Activated effector memory CD4-positive, alpha-beta T cell treated with Interleukin-2 at 50 U/mL for 16 hours (primary cell): ENCODE measurements around the gene CRB3.
A peak's percentile ranks its signal among the peaks of the same experiment; 100 is the strongest.
"Not testable (repeated sequence)": the region's sequence is repeated elsewhere in the genome, so short reads cannot be mapped to it uniquely, and the experiment has no call there.

Experiments used
- DNase-seq: peaks from one replicate; pipeline ENCODE4 v3.0.0-alpha.2; 2020

Gene CRB3

GRCh38 chr19:6464070-6464873, at the start of gene CRB3:
Gene CRB3, plus strand, starts transcription at chr19:6464271. Its CDS starts 431 bp downstream, at chr19:6464702.
- DNase-seq = peak; percentile 30

GRCh38 chr19:6414793-6415590, 49.1 kb upstream of the CRB3 start:
- DNase-seq = no peak

DNA sequence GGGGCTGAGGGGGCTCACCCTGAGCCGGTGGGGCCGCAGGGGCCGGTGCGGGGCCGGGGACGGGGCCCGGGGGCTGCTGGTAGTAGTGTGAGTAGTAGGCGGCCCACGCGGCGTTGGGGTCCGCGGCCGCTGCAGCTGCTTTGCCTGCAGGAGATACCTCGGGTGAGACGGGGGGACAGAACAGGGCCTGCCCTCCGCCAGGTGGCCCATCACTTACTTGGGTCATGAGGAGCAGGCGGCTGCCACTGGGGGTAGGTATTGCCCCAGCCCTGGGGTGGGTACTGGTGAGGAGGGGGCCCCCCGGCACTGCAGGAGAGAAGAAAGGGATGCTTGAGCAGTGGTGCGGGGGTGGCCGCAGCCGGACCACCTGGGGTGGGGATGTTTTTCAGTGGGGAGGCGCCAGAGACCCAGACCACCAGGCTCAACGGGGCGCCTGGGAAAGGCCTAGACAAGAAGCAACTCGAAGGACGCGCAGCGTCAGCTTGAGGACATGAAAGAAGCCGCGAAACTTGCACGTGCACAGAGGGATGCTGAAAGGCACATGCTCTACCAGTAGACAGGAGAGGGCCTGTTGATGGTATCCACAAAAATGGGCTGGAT, 48.4 kb upstream of the CRB3 start:
- no peak for DNase-seq

DNA sequence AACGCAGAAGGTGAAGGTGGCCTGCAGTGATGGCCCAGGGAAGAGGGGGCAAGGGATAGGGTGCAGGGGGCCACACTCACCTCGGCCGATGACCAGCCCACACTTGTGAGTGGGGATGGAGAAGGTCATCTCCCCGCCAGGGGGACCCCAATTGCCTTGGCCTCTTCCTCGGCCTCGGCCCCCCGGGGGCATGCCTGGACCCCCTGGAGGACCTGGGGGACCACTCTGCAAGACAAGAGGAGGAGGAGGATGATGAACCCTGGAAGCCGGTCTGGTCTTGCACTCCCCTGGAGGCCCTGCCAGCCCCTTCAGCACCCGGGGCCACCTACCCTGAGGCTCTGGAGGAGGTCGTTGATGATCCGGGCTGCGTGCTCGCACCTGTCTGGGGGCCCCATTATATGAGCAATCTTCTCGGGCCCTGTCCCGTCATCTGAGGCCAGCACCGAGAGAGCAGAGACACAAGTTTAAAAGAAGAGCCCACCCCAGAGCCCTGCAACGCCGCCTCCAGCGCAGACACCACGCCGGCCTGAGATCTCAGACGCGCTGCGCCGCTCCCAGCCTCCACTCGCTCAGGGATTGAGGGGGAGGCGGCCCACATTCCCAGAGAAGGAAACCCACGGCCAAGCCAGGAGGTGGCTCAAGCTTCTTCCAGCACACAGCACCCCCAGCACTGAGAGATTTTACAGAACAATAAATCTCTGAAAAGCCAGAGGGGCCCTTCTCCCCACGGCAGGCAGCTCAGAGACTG, 47.2 kb upstream of the CRB3 start:
- no peak for DNase-seq

DNA sequence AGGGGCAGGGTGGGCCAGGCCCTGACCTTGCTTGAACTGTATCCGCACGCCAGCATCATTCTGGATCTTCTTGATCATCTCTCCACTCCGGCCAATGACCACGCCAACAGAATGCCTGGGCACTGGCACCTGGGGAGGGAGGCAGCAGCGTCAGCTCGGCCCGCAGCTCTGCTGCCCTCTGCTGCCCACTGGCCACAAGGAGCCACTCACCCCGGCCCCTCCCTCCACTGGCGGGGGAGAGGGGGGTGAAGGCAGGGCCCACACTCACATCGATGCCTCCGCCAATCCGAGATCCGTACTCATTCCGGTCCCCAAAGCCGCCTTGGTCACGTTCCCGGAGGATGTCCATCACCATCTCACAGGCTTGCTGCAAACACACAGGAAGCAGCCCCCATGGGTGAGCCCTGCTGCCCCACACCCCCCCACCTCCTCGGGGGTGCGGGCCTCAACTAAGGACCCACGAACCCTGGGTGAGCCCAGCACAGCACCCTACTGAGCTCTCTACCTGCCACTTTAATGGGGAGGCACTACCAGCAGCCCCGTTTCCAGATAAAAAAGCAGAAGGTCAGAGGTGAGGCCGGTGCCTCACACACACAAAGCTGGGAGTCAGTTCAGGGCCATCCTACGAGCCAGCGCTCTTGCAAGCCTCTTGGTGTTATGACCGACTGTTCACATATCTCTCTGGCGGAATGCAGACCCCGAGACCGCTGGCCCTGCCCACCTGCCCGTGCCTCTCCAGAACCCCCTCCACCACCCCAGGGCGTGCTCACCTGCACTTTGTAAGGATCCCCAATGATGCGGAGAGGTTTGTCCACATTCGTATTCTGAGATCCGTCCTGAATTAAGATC, 46.1 kb upstream of the CRB3 start:
- no peak for DNase-seq

GRCh38 chr19:6418562-6418932, 45.5 kb upstream of the CRB3 start:
- no peak for DNase-seq

- DNase-seq = no peak
These were observed 42.7 kb upstream of the CRB3 start for GRCh38 chr19:6421075-6422014.

DNA sequence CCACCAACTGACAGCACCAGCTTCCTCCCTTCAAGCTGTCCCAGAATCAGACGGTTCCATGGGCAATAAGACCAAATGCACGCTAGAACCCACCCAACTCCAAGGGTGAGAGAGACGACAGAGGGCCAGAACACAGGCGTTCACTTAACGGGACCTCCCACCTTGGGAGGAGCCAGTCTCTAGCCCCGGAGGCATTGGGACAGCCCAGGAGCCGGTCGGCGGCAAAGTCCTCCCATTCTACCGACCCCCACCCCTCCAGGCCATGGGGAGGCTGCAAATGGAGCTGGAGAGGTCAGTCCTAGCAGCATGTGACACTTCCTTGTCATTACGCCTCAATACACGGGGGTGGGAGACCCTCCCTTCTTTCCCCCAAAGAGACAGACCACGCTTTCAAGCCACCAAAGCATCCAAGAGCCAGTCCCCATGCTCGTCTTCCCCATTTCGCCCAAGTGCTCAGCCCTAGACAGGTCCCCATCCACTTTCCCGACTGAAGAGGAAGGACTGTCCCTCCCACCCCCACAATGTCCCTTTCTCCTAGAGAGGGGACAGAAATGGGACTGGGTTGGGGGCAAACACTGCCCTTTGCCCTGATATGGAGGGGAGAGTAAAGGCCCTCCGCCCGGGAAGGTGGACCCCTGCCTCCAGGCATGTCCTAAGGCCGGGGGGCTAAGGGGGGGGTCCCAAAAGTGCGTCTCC, 40.4 kb upstream of the CRB3 start:
- DNase-seq = no peak

DNA sequence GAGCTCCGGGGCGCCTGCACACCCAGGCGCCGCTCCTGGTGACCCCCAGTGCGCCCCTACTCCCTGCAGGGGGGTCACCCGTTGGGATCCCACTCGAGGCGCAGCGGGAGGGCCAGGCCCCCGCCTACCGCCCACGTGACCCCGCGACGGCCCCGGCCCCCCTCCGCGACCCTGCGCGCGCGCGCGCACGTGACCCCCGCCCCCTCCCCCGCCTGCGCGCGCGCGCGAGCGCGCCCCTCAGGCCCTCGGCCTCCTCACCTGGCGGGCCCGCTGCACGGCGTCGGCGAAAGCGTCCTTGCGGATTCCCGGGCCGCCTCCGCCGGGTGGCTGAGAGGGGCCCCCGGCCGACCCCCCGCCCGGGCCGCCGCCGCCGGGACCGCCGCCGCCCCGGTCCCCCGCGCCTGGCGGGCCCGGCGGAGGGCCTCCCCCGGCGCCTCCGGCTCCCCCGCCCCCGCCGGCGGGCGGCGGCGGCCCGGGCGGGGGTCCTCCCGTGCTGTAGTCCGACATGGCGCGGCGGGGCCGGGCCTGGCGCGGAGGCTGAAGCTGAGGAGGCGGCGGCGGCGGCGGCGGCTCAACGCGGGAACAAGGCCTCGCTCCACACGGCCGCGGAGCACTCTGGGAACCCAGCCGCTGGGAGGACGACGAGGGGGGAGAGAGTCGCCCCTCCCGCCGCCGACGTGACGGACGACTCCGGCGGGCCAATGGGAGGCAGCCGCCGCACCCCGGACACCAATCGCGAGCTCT, 39.7 kb upstream of the CRB3 start, which contains the start of gene KHSRP:
KHSRP (minus strand) TSS at position 617 of the 744 bp plus-strand sequence; CDS start at position 507, 110 bp downstream.
- no peak for DNase-seq

- peak; percentile 99 for DNase-seq
These were observed 38.9 kb upstream of the CRB3 start for GRCh38 chr19:6424939-6425731.

DNA sequence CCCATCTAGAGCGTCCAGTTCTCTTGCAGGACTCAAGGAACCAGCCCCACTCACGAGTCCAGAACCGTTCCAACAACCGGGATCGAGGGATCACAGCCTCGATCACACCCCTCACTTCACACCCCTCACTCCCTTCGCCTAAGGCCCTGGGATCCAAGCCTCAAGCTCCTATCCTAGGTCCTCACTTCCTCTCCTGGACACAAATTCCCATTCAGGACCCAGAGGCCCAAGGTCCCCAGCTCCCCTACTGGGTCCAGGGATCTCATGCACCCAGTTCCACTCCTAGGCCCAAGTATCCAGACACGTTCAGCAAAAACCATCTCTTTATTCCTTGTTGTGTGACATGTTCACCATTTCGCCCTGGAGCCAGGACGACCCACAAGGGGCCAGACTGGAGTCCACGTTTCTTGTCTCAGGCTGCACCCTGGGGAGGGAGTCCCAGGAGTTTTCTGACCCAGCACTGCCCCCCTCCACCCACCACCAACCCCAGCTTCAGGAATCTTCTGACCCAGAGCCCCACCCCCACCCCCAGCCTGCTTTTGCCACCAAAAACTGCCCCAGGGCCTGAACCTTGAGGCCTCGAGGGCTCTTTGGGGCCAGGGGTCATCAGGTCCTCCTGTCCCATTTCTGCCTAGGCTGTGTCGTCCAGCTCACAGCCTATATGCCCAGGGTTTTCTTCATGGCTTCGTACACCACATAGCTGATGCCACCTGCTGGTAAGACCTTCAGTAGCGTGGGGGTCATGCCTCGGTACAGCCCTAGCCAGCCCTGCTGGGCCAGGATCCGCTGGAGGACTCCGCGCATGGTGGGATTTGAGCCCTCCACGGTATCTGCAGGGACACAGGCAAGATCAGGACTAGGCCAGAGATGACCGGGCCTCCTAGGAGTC, 38.1 kb upstream of the CRB3 start:
- no peak for DNase-seq

DNA sequence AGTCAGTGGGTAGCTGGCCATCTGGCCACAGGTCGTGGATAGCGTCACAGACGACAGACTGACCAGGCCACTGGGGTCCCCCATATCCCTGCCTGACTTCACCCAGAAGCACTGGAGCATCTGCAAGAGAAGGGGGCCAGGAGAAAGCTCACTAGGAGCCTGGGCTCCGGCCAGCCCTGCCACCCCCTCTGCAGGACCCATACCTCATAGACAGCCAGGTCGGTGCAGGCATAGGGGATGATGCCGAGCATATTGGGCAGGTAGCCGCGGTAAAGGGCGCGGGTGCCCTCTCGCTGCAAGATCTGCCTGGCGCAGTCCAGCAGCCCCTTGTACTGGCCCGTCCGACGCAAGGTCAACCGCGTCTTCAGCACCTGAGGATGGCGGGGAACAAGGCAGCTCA, 36.9 kb upstream of the CRB3 start:
- no peak for DNase-seq

DNA sequence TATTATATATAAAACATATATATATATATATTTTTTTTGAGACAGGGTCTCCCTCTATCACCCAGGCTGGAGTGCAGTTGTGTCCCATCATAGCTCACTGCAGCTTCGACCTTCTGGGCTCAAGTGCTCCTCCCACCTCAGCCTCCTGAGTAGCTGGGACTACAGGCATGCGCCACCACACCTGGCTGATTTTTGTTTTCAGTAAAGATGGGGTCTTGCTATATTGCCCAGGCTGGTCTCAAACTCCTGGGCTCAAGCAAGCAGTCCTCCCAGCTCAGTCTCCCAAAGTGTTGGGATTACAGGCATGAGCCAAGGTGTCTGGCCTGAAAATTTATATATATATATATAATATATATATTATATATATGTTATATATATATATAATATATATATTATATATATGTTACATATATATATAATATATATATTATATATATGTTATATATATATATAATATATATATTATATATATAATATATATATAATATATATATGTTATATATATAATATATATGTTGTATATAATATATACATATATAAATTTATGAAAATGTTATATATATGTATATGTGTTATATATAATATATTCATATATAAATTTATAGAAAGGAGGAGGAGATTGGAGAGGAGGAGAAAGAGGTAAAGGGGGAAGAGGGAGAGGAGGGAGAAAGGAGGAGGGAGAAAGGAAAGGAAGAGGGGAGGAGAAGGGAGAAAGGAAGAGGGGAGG, 35.2 kb upstream of the CRB3 start:
- DNase-seq = not testable (repeated sequence)

DNA sequence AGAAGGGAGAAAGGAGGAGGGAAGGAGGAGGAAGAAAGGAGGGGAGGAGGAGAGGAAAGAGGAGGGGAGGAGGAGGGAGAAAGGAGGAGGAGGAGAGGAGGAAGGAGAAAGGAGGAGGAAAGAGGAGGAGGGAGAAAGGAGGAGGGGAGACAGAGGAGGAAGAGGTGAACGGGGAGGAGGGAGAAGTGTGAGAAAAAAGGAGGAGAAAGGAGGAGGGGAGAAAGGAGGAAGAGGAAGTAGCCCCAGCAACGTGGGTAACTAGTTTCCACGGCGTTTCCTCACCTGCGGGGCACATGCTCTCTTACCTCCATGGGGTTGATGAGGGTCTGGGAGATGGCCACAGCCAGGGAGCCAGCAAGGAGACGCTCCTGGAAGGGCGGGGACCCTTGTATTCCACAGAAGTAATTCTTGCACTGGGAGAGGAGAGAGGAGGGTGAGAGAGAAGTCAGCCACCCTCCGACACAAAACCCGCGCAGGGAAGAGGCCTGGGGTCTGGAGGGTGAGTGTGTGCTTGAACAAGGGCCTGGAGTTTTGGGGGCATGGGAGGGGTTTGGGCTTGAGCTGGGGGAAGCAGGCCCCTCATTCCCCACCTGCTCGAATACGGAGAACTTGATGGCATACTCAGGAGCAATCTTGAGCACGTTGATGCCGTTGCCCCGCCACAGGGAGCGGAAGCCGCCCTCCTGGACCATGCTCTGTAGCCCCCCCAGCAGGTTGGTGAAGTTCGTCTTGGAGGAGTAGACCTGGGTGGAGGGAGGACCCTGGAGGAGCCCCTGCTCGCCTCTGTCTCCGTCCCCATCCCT, 34.5 kb upstream of the CRB3 start:
- no peak for DNase-seq

GRCh38 chr19:6431891-6432290, 32.2 kb upstream of the CRB3 start:
- DNase-seq = no peak

- no peak for DNase-seq
These were observed 30.9 kb upstream of the CRB3 start for GRCh38 chr19:6433165-6433564.
